HG02943 (cell line): ENCODE data around the gene TMEM116.
"Not testable (repeated sequence)": the region's sequence is repeated elsewhere in the genome, so short reads cannot be mapped to it uniquely, and the experiment has no call there.

Source experiments
- ATAC-seq: cut with Tn5 transposase; IDR thresholded peaks from one replicate; pipeline ENCODE4 v1.9.1; 2021; ENCODE audit warnings: mild to moderate bottlenecking, low read depth, moderate library complexity; ENCODE audit not compliant: unreplicated experiment

Gene TMEM116

GRCh38 chr12:111981987-111982386 lies 31.0 kb downstream of the TMEM116 start:
- ATAC-seq = no peak

GRCh38 chr12:111980598-111980997 lies 32.4 kb downstream of the TMEM116 start:
- ATAC-seq = no peak

- ATAC-seq = no peak
Measured at GRCh38 chr12:111978545-111978944, 34.4 kb downstream of the TMEM116 start.

GRCh38 chr12:111976860-111977259 lies 36.1 kb downstream of the TMEM116 start:
- ATAC-seq = no peak

DNA sequence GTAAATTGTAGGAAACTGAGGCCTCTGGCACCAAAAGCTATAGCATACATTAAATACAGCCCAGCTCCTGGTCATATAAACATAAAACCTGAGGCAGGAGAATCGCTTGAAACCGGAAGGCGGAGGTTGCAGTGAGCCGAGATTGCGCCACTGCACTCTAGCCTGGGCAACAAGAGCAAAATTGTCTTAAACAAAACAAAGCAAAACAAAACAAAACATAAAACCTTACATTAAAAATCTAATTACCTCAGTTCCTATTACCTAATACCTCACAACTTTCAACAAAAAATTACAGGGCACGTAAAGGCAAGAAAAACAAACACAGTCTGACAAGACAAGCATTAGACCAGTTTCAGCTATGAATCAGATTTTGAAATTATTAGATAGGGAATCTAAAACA lies 36.7 kb downstream of the TMEM116 start:
- ATAC-seq = no peak

GRCh38 chr12:111975161-111975931 lies 37.6 kb downstream of the TMEM116 start:
- ATAC-seq = no peak

GRCh38 chr12:111971800-111972199 lies 41.2 kb downstream of the TMEM116 start:
- ATAC-seq = no peak

GRCh38 chr12:111964935-111965334 lies 48.0 kb downstream of the TMEM116 start:
- no peak for ATAC-seq

GRCh38 chr12:111959518-111959917 lies 53.4 kb downstream of the TMEM116 start:
- not testable (repeated sequence) for ATAC-seq

DNA sequence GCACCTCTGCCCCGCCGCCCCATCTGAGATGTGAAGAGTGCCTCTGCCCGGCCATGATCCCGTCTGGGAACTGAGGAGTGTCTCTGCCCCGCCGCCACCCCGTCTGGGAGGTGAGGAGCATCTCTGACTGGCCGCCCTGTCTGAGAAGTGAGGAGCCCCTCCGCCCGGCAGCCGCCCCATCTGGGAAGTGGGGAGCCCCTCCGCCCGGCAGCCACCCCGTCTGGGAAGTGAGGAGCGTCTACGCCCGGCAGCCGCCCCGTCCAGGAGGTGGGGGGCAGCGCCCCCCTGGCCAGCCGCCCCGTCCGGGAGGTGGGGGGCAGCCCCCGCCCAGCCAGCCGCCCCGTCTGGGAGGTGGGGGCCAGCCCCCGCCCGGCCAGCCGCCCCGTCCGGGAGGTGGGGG lies 55.7 kb downstream of the TMEM116 start:
- not testable (repeated sequence) for ATAC-seq

DNA sequence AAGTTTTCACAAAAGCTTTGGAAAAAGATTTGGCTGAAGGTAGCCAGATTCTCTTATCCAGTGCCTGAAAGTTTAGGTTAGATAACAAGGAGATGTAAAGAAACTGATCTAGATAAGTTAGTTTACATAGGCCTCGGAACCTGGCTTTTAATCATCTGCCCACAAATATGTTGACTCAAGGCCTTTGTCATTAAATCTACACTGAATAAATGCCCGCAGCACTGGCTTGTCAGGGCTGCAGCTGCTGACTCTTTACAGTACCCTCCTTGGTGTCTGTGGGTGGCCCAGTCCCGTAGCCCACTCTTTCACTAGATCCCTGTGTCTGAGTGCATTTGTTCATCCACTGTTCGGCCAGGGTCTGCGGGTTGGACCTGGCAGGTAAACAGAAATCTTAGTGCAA lies 58.0 kb downstream of the TMEM116 start:
- no peak for ATAC-seq

GRCh38 chr12:111953455-111953854 lies 59.5 kb downstream of the TMEM116 start:
- no peak for ATAC-seq

DNA sequence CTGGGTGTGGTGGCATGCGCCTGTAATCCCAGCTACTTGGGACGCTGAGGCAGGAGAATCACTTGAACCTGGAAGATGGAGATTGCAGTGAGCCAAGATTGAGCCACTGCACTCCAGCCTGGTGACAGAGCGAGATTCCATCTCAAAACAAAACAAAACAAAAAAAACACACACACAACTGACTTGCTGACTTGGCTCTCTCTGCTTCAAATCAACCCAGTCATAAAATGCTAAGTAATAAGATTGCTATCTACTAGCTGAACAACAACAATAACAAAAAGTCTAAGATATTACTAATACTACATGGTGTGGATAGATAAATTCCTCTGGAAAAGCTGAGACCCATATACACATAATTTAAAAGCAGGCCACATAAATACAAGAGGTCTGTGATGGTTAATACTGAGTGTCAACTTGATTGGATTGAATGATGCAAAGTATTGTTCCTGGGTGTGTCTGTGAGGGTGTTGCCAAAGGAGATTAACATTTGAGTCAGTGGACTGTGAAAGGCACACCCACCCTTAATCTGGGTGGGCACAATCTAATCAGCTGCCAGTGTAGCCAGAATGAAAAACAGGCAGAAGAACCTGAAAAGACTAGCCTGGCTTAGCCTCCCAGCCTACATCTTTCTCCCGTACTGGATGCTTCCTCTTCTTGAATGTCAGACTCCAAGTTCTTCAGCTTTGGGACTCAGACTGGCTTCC lies 60.7 kb downstream of the TMEM116 start:
- not testable (repeated sequence) for ATAC-seq

DNA sequence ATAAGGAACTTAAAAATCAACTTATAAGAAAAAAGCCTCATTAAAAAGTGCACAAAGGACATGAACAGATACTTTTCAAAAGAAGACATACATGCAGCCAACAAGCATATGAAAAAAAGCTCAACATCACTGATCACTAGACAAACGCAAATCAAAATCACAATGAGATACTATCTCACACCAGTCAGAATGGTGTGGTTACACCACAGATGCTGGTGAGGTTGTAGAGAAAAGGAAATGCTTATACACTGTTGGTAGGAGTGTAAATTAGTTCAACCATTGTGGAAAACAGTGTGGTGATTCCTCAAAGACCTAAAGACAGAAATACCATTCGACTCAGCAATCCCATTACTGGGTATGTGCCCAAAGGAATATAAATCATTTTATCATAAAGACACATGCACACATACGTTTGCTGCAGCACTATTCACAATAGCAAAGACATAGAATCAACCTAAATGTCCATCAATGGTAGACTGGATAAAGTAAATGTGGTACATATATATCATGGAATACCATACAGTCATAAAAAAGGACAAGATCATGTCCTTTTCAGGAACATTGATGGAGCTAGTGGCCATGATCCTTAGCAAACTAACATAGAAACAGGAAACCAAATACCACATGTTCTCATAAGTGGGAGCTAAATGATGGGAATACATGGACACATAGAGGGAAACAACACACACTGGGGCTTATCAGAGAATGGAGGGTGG lies 61.8 kb downstream of the TMEM116 start:
- not testable (repeated sequence) for ATAC-seq

GRCh38 chr12:111943929-111944328 lies 69.0 kb downstream of the TMEM116 start:
- ATAC-seq = no peak

- ATAC-seq = no peak
Measured at GRCh38 chr12:111942557-111942956, 70.4 kb downstream of the TMEM116 start.

DNA sequence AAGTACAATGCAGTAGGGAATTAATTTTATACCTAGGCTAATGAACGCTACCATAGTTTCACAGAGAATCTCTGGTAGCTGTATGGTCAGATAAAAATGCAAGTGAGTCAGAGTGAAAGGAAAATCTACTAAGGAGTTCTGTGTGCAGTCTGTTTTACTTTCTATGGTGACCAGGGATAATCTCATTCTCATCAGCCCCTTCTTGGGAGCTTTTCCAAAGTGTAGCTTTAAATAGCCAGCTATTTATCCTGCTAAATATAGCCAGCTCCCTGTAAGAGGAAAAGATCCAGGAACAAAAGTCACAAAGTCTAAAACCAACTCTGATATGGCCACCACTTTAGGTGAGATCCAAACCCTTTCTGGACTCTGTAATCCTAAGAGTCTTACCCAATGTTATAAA lies 75.5 kb downstream of the TMEM116 start:
- no peak for ATAC-seq

DNA sequence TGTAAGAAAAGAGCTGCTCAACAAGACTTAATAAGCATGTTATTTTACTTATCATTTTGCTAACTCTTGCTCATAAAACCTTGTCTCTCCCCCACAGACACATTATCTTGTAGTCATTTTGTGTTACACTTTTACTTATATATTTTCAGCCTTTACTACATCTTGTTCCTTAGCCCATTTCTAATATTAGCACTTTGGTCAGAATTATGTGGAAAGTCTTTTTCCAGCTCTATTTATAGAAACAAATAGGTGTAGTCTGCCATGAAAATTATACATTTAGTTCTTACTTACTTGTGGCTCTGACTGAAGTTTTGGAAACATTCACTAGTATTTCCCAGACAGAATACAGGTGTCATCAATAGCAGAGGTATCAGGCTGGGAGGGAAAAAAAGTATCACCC lies 76.1 kb downstream of the TMEM116 start:
- no peak for ATAC-seq

DNA sequence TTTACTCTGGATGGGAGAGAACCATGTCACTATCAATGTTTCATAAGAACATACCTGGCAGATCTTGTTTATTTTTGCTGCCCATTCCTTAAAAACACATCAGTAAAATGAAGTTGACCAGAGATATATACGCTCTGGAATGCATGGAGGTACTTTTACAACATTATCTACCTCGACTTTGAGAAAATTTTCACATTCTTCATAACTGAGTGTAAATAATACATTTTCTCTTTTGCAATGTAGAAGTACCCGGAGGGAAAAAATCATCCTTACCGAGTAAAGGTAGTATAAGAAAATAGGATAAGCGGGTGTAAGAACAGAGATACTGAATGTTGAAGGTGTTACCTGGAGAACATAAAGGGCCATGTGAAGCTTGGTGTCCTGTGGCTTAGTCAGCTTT lies 80.7 kb downstream of the TMEM116 start:
- no peak for ATAC-seq

DNA sequence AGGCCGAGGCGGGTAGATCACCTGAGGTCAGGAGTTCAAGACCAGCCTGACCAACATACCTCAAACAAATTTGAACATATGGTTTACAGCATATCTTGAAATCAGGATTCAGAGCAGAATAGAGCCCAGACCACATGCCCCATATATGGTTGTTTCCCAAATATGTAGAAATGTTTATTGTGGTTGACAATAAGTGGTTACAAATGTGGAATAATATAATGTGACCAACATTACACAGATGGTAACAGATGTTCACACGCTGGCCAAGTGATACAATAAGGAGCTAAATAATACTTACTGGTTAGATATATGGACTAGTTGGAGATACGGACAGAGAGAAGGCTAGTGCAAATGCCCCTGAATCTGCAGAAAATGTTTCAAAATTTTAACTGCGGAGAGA lies 85.6 kb downstream of the TMEM116 start:
- no peak for ATAC-seq

DNA sequence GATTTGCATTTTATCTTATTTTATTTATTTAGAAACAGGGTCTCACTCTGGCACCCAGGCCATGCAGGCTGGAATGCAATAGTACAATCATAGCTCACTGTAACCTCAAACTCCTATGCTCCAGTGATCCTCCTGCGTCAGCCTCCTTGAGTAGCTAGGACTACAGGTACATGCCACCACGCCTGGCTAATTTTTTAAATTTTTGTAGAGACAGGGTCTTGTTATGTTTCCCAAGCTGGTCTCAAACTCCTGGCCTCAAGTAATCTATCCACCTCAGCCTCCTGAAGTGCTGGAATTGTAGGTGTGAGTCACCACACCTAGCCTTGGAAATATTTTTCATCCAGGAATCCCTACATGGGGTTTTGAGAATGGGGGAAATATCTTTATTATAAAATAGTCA lies 86.3 kb downstream of the TMEM116 start:
- no peak for ATAC-seq
